HPDE6-E6E7 (cell line): ENCODE data around the gene OR52J3.
"Not testable (repeated sequence)": the region's sequence is repeated elsewhere in the genome, so short reads cannot be mapped to it uniquely, and the experiment has no call there.

ENCODE experiments used
- DNase-seq: peaks from one replicate; pipeline ENCODE4 v3.0.0; 2011; ENCODE audit warnings: missing footprints; ENCODE audit errors: extremely low spot score

Gene OR52J3

DNA sequence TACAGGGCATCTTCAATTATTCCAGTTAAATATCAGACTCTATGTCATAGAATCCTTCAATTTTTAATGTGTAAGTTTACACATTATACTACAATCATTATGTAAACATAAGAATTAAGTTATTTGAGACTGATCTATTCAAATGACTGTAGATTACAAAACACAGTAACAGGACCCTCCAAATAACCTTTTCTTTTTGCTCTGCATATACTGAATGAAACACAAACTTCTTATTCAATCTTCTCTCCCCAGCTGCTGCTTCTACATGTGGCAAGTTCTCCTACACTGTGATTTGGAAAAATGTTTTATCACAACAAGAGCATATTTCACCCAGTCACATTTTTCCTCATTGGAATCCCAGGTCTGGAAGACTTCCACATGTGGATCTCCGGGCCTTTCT is at the start of gene OR52J3:
TSS of gene OR52J3 (plus strand) at position 301 of the 400 bp plus-strand sequence. CDS start at position 301, 0 bp downstream.
- DNase-seq, result no peak

DNA sequence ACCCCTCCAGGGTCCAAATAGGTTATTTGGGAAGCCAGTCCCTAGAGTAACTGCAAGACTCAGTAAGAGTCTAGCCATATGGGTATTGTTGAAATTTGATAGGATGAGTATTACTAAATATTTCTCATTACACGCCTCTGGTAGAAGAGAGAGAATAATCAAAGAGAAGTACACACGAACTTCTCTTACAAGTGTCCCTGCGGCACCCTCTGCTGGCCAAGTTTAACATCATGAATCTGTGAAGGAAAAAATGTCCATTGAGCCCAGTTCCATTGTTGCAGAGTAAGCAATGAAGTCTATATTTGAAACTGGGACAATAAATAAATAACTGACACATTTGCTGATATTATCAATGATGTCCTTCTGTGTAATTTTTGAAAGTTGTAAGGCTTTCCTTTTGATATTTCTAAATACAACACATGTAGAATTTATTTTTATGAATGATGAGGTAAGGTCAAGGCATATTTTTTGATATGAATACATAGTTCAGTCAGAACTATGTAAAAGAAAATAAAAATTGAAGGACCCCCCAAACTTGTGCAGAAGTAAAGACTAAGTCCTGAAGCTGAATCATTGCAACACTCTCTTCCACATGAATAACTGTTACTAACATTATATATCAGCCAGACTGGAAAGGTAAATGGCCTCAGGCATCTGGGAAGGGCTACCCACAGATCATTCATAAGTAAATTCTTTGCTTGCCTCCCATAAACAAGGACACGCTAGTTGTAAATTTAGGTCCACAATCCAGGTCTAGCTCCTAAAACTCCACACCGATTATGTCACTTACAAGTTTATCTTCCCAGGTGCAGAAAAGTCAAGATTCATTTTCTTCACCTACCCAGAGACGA is 41.7 kb upstream of the OR52J3 start:
- no peak for DNase-seq

DNA sequence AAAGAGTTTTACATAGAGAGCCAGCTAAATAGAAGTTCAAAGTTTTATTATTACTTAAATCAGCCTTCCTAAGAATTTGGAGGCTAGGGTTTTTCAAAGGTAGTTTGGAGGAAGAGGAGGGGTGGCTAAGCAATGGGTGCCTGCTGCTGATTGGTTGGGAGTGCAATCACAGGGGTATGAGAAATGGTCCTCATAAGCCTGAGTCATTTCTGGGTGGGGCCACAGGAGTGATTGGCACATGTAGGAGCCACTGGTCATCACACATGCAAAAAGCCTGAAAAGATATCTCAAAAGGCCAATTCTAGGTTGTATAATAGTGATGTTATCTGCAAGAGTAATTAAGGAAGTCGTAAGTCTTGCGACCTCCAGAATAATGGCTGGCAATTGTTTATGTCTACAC is 38.8 kb upstream of the OR52J3 start:
- no peak for DNase-seq

DNA sequence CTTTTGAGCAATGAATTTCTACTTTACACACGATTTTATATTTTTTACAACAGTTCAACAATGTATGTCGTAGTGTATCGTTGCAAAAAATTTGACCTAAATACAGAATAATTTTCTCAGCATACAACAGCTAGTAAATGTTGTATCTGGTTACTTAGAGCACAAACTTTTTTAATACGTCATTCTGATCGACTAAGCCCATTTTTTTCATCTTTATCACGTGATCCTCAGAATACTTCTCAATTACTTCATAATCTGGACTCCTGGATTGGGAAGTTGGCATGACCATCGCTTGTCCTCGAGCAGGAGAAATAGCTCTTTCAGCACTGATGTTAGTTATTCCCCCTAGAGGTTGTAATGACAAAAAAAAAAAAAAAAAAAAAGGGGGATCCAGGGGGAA is 35.1 kb upstream of the OR52J3 start:
- DNase-seq, result no peak

DNA sequence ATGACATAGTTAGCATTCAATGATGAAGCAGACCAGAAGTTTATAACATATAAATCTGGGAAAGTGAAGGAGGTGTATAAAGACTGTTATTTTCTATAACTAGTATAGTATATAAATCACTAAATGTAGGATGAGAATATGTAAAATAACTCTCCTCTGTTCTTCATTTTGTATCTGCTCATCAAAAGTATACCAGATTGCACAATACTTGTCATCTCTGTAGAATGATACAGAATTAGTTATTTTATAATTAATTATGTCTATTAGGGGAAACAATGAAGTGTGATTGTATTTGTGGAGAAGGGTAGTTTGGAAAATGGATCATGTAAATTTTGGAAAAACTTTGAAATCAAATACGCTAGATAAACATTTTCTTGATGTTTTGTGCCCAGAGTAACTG is 33.3 kb upstream of the OR52J3 start:
- DNase-seq, result no peak

DNA sequence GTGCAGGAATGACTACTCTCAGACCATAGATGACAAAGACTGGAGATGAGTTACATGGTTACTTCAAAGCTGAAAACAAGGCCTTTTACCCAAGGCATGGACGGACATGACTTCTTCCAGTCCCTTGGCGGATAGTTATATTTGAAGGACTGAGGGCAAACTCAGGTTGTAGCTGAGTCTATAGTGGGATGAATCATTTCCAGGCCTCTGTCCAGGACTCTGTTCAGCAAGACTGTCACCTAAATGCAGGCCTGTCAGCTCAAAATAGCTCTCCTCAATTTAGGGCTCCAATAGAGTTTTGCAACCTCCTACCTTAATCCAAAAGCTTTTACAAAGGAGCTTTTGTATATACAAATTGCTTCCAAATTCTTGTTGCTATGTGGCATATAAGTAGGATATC is 24.3 kb upstream of the OR52J3 start:
- DNase-seq, result no peak

DNA sequence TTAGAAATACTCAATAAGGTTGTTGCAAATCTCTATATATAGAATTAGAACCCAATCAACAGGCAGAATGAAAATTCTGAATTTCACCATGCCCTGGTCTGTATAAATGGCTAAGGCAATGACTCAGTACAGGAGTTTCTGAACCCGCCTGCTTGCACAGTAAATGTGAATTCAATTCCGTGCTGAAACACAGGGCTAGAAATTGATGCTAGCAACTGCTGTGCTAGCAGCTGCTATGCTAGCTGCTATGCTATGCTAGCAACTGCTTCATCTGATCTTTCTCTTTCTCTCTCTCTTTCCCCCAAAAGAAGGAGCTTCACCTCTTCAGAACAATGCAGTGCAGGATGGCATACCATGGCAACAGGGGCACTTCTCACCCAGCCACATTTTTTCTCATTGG is 9.7 kb upstream of the OR52J3 start:
- DNase-seq, result no peak

DNA sequence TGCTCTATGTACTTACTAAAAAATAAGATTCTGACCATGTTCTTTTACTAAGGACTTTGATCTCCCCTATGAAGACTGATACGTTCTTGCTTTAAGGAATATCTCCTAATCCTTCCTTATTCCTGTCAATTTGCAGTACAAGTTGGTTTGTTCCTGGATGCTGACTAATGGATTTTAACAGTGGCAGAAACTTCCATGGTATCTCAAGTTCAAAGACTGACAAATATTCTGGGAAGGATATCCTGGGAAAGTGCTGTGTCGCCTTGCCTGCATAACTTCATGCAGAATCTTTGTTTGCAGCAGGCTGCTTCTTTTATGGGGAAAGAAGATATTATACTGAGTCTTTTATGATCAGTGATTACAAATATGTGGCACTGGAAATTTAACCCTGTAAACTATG is 8.4 kb upstream of the OR52J3 start:
- no peak for DNase-seq

DNA sequence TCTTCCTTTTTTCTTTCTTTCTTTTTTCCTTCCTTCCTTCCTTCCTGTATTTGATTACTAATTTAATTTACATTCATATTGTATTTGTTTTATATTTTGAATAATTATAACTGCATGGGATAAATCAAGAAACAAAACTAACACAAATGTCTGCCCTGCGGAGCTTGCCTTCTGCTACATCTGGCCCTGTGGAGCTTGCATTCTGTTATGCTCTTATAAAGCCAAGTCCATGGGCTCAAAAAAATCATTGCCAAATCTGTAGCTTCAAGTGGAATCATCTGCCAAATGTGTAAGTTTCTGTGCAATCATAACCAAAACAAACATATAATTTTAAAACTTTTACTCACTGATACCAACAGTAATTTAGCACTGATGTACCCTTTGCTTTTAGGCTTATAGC is 8.0 kb upstream of the OR52J3 start:
- no peak for DNase-seq

DNA sequence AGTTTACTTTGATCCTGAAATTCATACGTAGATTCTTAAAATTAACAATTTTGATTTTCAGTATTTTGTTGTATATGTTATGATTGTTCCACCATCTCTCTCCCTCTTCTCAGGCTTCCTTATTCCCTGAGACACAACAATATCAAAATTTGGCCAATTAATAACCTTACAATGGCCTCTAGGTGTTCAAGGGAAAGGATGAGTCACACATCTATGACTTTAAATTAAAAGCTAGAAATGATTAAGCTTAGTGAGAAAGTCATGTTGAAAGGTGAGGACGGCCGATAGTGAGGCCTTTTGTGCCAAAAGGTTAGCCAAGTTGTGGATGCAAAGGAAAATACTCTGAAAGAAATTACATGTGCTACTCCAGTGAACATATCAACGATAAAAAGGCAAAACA is 5.5 kb upstream of the OR52J3 start:
- DNase-seq, result no peak

DNA sequence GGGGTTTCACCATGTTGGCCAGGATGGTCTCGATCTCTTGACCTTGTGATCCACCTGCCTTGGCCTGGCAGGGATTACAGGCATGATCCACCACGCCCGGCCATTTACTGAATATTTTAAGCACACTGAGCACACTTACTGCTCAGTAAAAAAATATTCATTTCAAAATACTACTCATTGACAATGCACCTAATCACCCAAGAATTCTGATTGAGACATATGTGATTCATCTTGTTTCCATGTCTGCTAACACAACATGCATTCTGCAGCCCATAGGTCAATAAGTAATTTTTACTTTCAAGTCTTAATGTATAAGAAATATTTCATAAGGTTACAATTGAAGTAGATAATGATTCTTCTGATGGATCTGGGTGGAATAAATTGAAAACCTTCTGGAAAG is 4.2 kb upstream of the OR52J3 start:
- no peak for DNase-seq

DNA sequence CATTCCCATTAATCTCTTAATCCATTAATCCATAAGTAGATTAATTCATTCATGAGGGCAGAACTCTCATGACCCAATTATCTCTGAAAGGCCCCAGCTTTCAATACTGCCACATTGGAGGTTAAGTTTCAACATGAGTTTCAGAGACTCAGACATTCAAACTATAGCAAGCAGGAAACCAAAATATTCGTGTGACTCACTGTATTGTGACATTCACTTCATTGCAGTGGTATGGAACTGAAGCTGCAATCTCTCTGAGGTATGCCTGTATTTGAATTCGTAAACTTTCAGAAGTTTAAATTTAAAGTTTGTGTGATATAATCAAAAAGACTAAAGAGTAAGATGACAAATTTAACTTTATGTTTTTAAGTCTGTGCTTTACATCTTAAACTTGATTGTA is 2.9 kb upstream of the OR52J3 start:
- DNase-seq, result no peak

DNA sequence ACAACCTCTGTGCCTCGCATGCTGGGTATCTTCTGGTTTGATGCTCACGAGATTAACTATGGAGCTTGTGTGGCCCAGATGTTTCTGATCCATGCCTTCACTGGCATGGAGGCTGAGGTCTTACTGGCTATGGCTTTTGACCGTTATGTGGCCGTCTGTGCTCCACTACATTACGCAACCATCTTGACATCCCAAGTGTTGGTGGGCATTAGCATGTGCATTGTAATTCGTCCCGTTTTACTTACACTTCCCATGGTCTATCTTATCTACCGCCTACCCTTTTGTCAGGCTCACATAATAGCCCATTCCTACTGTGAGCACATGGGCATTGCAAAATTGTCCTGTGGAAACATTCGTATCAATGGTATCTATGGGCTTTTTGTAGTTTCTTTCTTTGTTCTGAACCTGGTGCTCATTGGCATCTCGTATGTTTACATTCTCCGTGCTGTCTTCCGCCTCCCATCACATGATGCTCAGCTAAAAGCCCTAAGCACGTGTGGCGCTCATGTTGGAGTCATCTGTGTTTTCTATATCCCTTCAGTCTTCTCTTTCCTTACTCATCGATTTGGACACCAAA is 516 bp downstream of the OR52J3 start:
- no peak for DNase-seq

DNA sequence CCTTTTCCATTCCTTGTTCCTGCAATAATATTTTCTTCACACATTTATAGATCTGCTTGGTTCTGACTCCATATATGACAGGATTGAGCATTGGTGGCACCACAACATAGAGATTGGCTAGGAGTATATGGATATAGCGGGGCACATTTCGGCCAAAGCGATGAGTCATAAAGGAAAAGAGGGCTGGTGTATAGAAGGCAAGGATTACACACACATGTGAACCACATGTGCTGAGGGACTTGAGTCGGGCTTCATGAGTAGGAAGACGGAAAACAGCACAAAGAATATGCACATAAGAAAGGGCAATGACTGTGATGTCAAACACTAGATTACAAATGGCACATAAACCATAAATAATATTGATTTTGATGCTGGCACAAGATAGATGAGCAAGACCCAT is 12.4 kb downstream of the OR52J3 start:
- not testable (repeated sequence) for DNase-seq

DNA sequence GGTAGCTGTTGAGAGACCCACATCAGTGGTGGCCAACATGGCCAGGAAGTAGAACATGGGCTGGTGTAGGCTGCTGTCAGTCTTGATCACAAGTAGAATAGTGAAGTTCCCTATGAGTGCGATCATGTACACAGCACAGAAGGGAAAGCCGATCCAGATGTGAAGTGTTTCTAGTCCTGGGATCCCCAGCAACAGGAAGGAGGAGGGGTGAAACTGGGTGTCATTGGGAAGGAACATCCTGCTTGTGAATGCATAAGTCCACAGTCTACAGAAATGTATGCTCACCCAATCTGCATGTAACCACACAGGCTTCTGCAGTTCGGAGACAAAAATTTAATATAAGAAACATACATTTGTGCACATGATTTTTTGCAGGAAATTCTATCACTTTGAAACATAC is 13.1 kb downstream of the OR52J3 start, which contains the start of gene OR52E2:
TSS of gene OR52E2 (minus strand) at position 237 of the 400 bp plus-strand sequence. CDS start at position 237, 0 bp downstream.
- no peak for DNase-seq

DNA sequence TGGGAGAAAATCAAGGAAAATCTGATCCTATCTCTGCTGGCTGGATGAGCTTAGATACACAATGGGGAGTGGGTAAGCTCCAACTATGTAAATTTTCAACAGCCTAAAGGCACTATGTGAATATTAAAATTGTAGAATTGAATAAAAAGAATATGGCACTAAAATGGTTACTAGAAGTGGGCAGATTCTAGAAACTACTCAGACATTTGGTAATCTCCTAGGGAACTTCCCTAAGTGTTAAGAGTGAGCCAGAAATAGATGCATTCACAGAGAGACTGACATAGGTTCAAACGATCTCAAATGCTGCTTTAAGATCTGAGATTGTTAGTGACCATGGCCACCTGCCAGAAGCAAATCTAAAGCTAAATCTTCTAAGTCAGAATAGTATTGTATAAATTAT is 18.7 kb downstream of the OR52J3 start:
- no peak for DNase-seq

DNA sequence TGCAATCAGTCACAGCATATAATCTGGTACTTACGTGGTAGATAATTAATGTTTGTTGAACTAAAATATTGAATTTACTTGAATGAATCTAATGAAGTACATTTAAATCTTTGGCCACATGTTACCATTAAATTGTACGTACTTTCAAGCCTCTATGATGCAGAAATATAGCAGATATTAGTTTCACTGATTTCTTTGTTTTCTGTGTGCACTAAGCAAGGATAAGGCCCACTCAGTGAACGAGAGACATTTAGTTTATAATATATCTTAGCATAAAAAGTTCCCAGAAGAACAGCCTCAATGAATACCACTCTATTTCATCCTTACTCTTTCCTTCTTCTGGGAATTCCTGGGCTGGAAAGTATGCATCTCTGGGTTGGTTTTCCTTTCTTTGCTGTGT is 22.9 kb downstream of the OR52J3 start, which contains the start of gene OR52E1:
TSS of gene OR52E1 (plus strand) at position 301 of the 400 bp plus-strand sequence.
- no peak for DNase-seq

DNA sequence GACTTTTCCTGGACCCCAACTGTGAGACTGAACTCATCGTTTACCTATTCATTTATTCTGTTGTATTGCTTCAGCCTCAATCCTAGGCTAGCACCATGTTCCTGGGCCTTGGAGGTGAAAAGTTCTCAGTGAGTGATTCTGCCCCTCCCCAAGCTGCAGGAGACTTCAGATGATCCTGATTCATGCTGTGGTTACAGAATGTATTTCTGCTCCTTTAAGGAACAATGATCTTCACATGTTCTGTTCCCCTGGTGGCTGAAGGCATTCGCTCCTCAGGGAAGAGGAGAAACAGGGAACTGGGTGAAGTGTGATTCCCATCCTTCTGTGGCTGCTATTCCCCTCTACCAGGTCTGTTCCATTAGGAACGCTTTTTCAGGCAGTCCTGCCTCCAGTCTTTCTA is 25.5 kb downstream of the OR52J3 start:
- no peak for DNase-seq

DNA sequence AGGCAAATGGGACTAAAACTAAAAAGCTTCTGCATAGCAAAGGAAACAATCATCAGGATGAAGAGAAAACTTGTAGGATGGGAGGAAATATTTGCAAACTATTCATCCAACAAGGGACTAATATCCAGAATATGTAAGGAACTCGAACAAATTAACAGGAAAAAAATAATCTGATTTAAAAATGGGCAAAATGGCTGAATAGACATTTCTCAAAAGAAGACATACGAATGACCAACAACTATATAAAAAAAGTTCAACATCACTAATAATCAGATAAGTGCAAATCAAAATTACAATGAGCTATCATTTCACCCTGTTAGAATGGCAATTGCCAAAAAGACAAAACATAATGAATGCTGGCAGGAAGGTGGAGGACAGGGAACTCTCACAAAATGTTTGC is 35.1 kb downstream of the OR52J3 start:
- DNase-seq, result no peak

DNA sequence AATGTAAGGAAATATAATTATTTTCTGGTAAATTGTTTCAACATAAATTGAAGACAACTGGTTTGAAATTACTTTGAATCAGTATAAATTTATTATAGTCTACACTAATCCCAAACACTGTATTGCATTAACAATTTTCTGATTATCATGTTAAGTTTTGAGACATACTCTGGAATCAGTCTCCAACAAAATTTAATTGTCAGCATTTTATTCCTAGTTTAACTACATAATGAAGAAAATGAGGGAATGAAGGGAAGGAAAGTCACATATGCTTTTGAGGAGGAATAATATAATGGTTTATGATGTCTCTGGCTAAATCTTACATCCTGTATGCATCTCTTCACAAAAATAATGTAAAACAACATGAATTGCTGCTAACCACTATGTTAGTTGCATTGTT is 37.3 kb downstream of the OR52J3 start:
- no peak for DNase-seq

DNA sequence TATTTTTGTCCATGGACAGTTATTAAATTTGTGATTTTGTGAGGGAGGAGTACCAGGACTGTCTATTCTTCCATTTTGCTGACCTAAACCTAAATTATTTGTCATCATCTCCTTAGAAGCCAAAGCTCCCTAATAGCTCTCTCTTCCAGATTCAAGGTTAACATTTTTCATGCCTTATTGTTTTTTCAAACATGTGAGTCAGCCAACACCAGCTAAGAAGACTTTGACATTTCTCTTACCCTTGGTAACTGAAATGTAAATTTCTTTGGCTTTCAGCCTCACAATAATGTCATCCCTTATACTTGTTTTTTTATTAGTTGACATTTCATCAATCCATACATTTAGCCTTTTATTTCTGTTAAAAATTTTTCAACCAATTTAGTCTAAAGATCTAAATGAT is 42.2 kb downstream of the OR52J3 start:
- no peak for DNase-seq

DNA sequence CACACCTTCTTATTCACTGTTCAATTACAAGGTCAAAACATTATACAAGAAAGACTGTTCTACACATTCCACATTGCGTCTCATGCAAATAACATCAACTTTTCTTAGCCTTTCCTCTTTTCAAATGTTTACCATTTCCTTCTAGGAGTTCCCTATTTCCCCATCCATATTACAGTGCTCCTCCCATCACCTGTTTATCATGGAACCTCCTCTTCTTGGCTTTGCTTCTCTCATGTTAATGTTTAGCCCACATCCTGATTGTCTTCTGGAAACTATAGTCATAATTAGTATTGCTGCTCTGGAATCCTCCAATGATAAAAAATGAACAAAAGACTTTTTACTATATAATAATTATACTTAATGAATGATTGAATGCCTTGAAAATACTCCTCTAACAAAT is 44.3 kb downstream of the OR52J3 start:
- no peak for DNase-seq

DNA sequence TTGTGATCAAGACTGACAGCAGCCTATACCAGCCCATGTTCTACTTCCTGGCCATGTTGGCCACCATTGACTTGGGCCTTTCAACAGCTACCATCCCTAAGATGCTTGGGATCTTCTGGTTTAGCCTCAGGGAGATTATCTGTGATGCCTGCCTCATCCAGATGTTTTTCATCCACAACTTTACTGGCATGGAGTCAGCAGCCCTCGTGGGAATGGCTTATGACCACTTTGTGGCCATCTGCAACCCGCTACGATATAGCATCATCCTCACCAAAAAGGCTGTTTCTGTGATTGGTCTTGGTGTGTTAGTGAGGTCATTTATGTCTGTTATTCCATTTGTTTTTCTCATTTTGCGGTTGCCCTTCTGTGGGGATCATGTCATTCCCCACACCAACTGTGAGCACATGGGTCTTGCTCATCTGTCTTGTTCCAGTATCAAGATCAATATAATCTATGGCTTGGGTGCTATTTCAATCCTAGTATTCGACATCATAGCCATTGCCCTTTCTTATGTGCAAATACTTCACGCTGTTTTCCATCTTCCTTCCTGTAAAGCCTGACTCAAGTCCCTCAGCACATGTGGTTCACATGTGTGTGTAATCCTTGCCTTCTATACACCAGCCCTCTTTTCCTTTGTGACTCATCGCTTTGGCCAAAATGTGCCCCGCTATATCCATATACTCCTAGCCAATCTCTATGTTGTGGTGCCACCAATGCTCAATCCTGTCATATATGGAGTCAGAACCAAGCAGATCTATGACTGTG is 46.7 kb downstream of the OR52J3 start:
- no peak for DNase-seq
